G401 (cell line): ENCODE measurements around the gene SF1. TPM values are rescaled to one million over a fixed set of nuclear protein-coding genes. Genes with fewer than 3 reads are reported as not detected.
A peak's percentile ranks its signal among the peaks of the same experiment; 100 is the strongest.

Experiments used
- DNase-seq: peaks from one replicate; pipeline ENCODE4 v3.0.0-alpha.2; 2015; ENCODE audit warnings: low spot score
- in situ Hi-C: cut with HindIII; loops from 2 replicates; pipeline ENCODE4 v1.10.0; 2016; ENCODE audit warnings: low sequenced_read_pairs, mixed read lengths
- total RNA-seq: library from RNA; depleted of rRNA; stranded (reverse); fragments of >200 nt; shearing (Covaris generic); gene quantifications from 2 replicates; pipeline ENCODE4 v1.2.3, GENCODE V29; 2014

The SF1 gene
- total RNA-seq, 1 experiment from 2014 or later, result 170 TPM

- DNase-seq, result no peak
Observed at GRCh38 chr11:64741375-64742086, 36.8 kb downstream of the SF1 start.

GRCh38 chr11:64739871-64740270 lies 38.5 kb downstream of the SF1 start:
- in situ Hi-C loops, result no loop called here
- no peak for DNase-seq

More at GRCh38 chr11:64741375-64742086, 36.8 kb downstream of the SF1 start:
- in situ Hi-C loops, result no loop called here

GRCh38 chr11:64736654-64737053 lies 41.7 kb downstream of the SF1 start:
- in situ Hi-C loops, result no loop called here
- no peak for DNase-seq

- in situ Hi-C loops, result no loop called here
- DNase-seq, result no peak
Observed at GRCh38 chr11:64735725-64736259, 42.5 kb downstream of the SF1 start.

GRCh38 chr11:64734811-64735724 lies 43.3 kb downstream of the SF1 start:
- no peak for DNase-seq
- in situ Hi-C loops, result no loop called here

- in situ Hi-C loops, result no loop called here
- no peak for DNase-seq
Observed at GRCh38 chr11:64731601-64732000, 46.7 kb downstream of the SF1 start.

- DNase-seq, result no peak
- in situ Hi-C loops, result no loop called here
Observed at GRCh38 chr11:64729851-64730382, 48.4 kb downstream of the SF1 start.

GRCh38 chr11:64728757-64729365 lies 49.5 kb downstream of the SF1 start:
- in situ Hi-C loops, result no loop called here
- DNase-seq, result no peak

GRCh38 chr11:64726867-64727530 lies 51.3 kb downstream of the SF1 start:
- no peak for DNase-seq
- in situ Hi-C loops, result no loop called here

- in situ Hi-C loops, result no loop called here
- DNase-seq, result no peak
Observed at GRCh38 chr11:64726211-64726641, 52.1 kb downstream of the SF1 start.

GRCh38 chr11:64724863-64725532 lies 53.3 kb downstream of the SF1 start:
- DNase-seq, result no peak
- in situ Hi-C loops, result no loop called here

GRCh38 chr11:64723907-64724862 lies 54.2 kb downstream of the SF1 start:
- DNase-seq, result no peak
- in situ Hi-C loops, result no loop called here

- DNase-seq, result peak; percentile 97
- in situ Hi-C loops, result no loop called here
Observed at GRCh38 chr11:64723117-64723906, 55.0 kb downstream of the SF1 start, which contains the start of gene NRXN2. Gene NRXN2, minus strand, starts transcription at chr11:64723197. Its CDS starts 9,498 bp downstream, at chr11:64713699.

- no peak for DNase-seq
- in situ Hi-C loops, result no loop called here
Observed at GRCh38 chr11:64722141-64723065, 55.9 kb downstream of the SF1 start.

- in situ Hi-C loops, result no loop called here
- no peak for DNase-seq
Observed at GRCh38 chr11:64721359-64721699, 57.0 kb downstream of the SF1 start.
